CD14-positive monocyte (primary cell): ENCODE data around the gene TRIM62. TPM values are rescaled to one million over a fixed set of nuclear protein-coding genes. Genes with fewer than 3 reads are reported as not detected.
A peak's percentile ranks its signal among the peaks of the same experiment; 100 is the strongest.

ENCODE experiments used
- DNase-seq, 3 donors: peaks; one replicate each; pipeline ENCODE4 v3.0.0-alpha.2; 2011 to 2022
- H2AFZ ChIP-seq: 2 replicates; pipeline ENCODE4 v1.6.0; 2012; ENCODE audit warnings: mild to moderate bottlenecking, low read depth, low read length, inconsistent platforms; ENCODE audit not compliant: insufficient read depth, poor library complexity, severe bottlenecking
- H3K27ac ChIP-seq, 2 donors: 1 replicate in 1 of 2; 2 replicates in 1 of 2; pipeline ENCODE4 v1.5.1; 2012 to 2013; ENCODE audit warnings: low read length in 2 of 2, control low read depth in 1 of 2, inconsistent platforms in 1 of 2, low read depth in 1 of 2, mild to moderate bottlenecking in 1 of 2
- H3K27me3 ChIP-seq, 2 donors: one replicate each; pipeline versions ENCODE4 v1.6.0 to v1.6.1; 2011 to 2013; ENCODE audit warnings: low read length in 2 of 2; ENCODE audit not compliant: control insufficient read depth in 2 of 2, insufficient read depth in 2 of 2
- H3K36me3 ChIP-seq, 2 donors: replicated peaks in 1 of 2; 1 replicate in 1 of 2; 2 replicates in 1 of 2; pipeline versions ENCODE4 v1.5.1 to v1.6.1; 2012 to 2013; ENCODE audit warnings: low read length in 2 of 2, control low read depth in 1 of 2, inconsistent platforms in 1 of 2, mild to moderate bottlenecking in 1 of 2; ENCODE audit not compliant: insufficient read depth in 2 of 2, control insufficient read depth in 1 of 2
- H3K4me1 ChIP-seq, 2 donors: 1 replicate in 1 of 2; 2 replicates in 1 of 2; pipeline versions ENCODE4 v1.5.1 to v1.6.1; 2012 to 2013; ENCODE audit warnings: low read length in 2 of 2, control low read depth in 1 of 2, inconsistent platforms in 1 of 2, mild to moderate bottlenecking in 1 of 2, moderate library complexity in 1 of 2; ENCODE audit not compliant: insufficient read depth in 2 of 2, control insufficient read depth in 1 of 2
- H3K4me2 ChIP-seq: replicated peaks from 2 replicates; pipeline ENCODE3; 2012; ENCODE audit warnings: low read length, moderate library complexity, mild to moderate bottlenecking; ENCODE audit not compliant: poor library complexity, severe bottlenecking; ENCODE audit errors: extremely low read depth
- H3K4me3 ChIP-seq, 3 experiments: fragments of 200-600 bp in 1 of 3; sonication (generic) in 1 of 3; replicated peaks in 1 of 3; 1 replicate in 2 of 3; 2 replicates in 1 of 3; pipeline ENCODE4 v1.5.1; 2011 to 2013; ENCODE audit warnings: low read length in 3 of 3, mild to moderate bottlenecking in 3 of 3, control low read depth in 2 of 3, low read depth in 2 of 3, inconsistent platforms in 1 of 3, moderate library complexity in 1 of 3
- H3K79me2 ChIP-seq: 2 replicates; pipeline ENCODE4 v1.6.0; 2012; ENCODE audit warnings: mild to moderate bottlenecking, control low read depth, inconsistent platforms, low read length, moderate library complexity; ENCODE audit not compliant: insufficient read depth
- H3K9ac ChIP-seq: 2 replicates; pipeline ENCODE4 v1.6.0; 2017; ENCODE audit warnings: low read length, mild to moderate bottlenecking; ENCODE audit not compliant: insufficient read depth, poor library complexity, severe bottlenecking
- H3K9me3 ChIP-seq, 2 donors: replicated peaks in 1 of 2; 1 replicate in 1 of 2; 2 replicates in 1 of 2; pipeline versions ENCODE4 v1.5.1 to v1.6.1; 2012 to 2013; ENCODE audit warnings: low read length in 2 of 2, control low read depth in 1 of 2; ENCODE audit not compliant: control insufficient read depth in 1 of 2, insufficient read depth in 1 of 2
- H4K20me1 ChIP-seq: 2 replicates; pipeline ENCODE4 v1.6.0; 2012; ENCODE audit warnings: mild to moderate bottlenecking, low read length, control low read depth, moderate library complexity; ENCODE audit not compliant: insufficient read depth
- H3K27ac Mint-ChIP-seq, 7 donors: one replicate each; pipeline ENCODE4 v1.8.0; 2020; ENCODE audit warnings: mild to moderate bottlenecking in 7 of 7, mixed read lengths in 7 of 7, moderate library complexity in 6 of 7, inconsistent platforms in 2 of 7
- H3K27me3 Mint-ChIP-seq, 3 donors: one replicate each; pipeline ENCODE4 v1.8.0; 2021 to 2022; ENCODE audit warnings: low read depth in 3 of 3, mild to moderate bottlenecking in 3 of 3, mixed read lengths in 3 of 3, moderate library complexity in 3 of 3, inconsistent platforms in 1 of 3
- H3K36me3 Mint-ChIP-seq, 2 donors: one replicate each; pipeline ENCODE4 v1.8.0; 2020; ENCODE audit warnings: mixed read lengths in 2 of 2, inconsistent platforms in 1 of 2, mild to moderate bottlenecking in 1 of 2
- H3K4me1 Mint-ChIP-seq: one replicate; pipeline ENCODE4 v1.8.0; 2020; ENCODE audit warnings: mild to moderate bottlenecking, mixed read lengths
- H3K4me3 Mint-ChIP-seq, 2 donors: one replicate each; pipeline ENCODE4 v1.8.0; 2020; ENCODE audit warnings: mild to moderate bottlenecking in 2 of 2, mixed read lengths in 2 of 2, moderate library complexity in 1 of 2
- H3K9me3 Mint-ChIP-seq, 7 donors: one replicate each; pipeline ENCODE4 v1.8.0; 2020 to 2022; ENCODE audit warnings: mixed read lengths in 7 of 7, mild to moderate bottlenecking in 6 of 7, moderate library complexity in 6 of 7, inconsistent platforms in 2 of 7
- CTCF ChIP-seq: fragments of 200-600 bp; IDR thresholded peaks from one replicate; pipeline ENCODE4 v1.8.0; 2022; ENCODE audit warnings: antibody characterized with exemption, mild to moderate bottlenecking
- WGBS: methylation state at CpG from one replicate; pipeline ENCODE4 v1.1.5; 2013; ENCODE audit warnings: missing lambda C conversion rate; ENCODE audit not compliant: insufficient coverage; 5-methylcytosine and 5-hydroxymethylcytosine counted together
- intact Hi-C, 2 donors: fragments of 100-400 bp; cut with micrococcal nuclease; formaldehyde crosslinking; loops; one replicate each; pipeline versions ENCODE4 v1.15.0 to v1.15.1; 2023
- polyA plus RNA-seq, 3 donors: library from polyadenylated mRNA; depleted of rRNA in 1 of 3; unstranded in 2 of 3; stranded (reverse) in 1 of 3; fragments of 300-500 nt in 2 of 3; fragments of >200 nt in 1 of 3; fragmentation: Illumina TruSeq in 2 of 3; gene quantifications; 1 replicate in 2 of 3; 2 replicates in 1 of 3; pipeline ENCODE4 v1.2.3, GENCODE V29; 2012 to 2021

The TRIM62 gene
- polyA plus RNA-seq, 3 donors, result 1.7 to 8.1 (median 2.1) TPM

- Histone ChIP-seq H3K36me3 (peaks cover 0 to 6% of the 10 kb centered on the region in 2 donors), H3K4me2 (peak overlapping the region; percentile 100), H3K4me1 (peaks cover 11 to 23% of the 10 kb centered on the region in 2 donors), H3K9ac (peak overlapping the region; percentile 54), H3K27ac (peak overlapping the region in 1 of 2 donors; percentile 18), H3K4me3 (peak overlapping the region; percentile 74 to 92 (median 76)), H2AFZ (peak overlapping the region; percentile 80), H3K27me3 (peaks cover 9 to 14% of the 10 kb centered on the region in 2 donors), H3K79me2 (no peaks in the 10 kb centered on the region), H4K20me1 (peaks cover 34% of the 10 kb centered on the region), H3K9me3 (no peaks in the 10 kb centered on the region)
- intact Hi-C loops, result loop anchor here in 1 of 2 donors (10.0 kb wide), 1 partner anchor 56 kb away; no protein-coding TSS in a partner anchor
- WGBS, result under 1% methylated on average over 82 of the region's 90 CpGs
- peaks cover 24% of the 10 kb centered on the region for H3K4me1 Mint-ChIP-seq
- DNase-seq, result peak in 2 of 3 donors; percentile 11 to 17
- H3K4me3 Mint-ChIP-seq, result peak overlapping the region; percentile 86 to 89
- H3K36me3 Mint-ChIP-seq, result peaks cover 6 to 7% of the 10 kb centered on the region in 2 donors
- TF ChIP-seq CTCF, result no peak
- peak overlapping the region in 5 of 7 donors; percentile 48 to 75 (median 56) for H3K27ac Mint-ChIP-seq
- peaks cover 13 to 26% (median 14%) of the 10 kb centered on the region in 3 donors for H3K27me3 Mint-ChIP-seq
- peaks cover 0 to 2% (median 0%) of the 10 kb centered on the region in 7 donors for H3K9me3 Mint-ChIP-seq
These were observed 642 bp downstream of the TRIM62 start for GRCh38 chr1:33180911-33181890.

- peak overlapping the region; percentile 86 to 89 for H3K4me3 Mint-ChIP-seq
- Histone ChIP-seq H3K4me3 (peak overlapping the region in 1 of 3 experiments; percentile 92), H3K4me1 (peaks cover 11 to 23% of the 10 kb centered on the region in 2 donors), H3K27me3 (peaks cover 9 to 14% of the 10 kb centered on the region in 2 donors), H3K9ac (no peak overlapping the region), H3K36me3 (peaks cover 0 to 6% of the 10 kb centered on the region in 2 donors), H2AFZ (peak overlapping the region; percentile 80), H3K79me2 (no peaks in the 10 kb centered on the region), H4K20me1 (peaks cover 41% of the 10 kb centered on the region), H3K4me2 (peak overlapping the region; percentile 100), H3K9me3 (no peaks in the 10 kb centered on the region), H3K27ac (no peak overlapping the region)
- peaks cover 12 to 25% (median 13%) of the 10 kb centered on the region in 3 donors for H3K27me3 Mint-ChIP-seq
- intact Hi-C loops, result loop anchor here in 1 of 2 donors (10.0 kb wide), 1 partner anchor 56 kb away; no protein-coding TSS in a partner anchor
- H3K4me1 Mint-ChIP-seq, result peaks cover 24% of the 10 kb centered on the region
- H3K9me3 Mint-ChIP-seq, result peaks cover 0 to 2% (median 0%) of the 10 kb centered on the region in 7 donors
- no peak for TF ChIP-seq CTCF
- peaks cover 7 to 14% of the 10 kb centered on the region in 2 donors for H3K36me3 Mint-ChIP-seq
- peak overlapping the region in 3 of 7 donors; percentile 56 to 81 (median 63) for H3K27ac Mint-ChIP-seq
- peak; percentile 81 to 82 (median 82) for DNase-seq
- 36% methylated on average over 22 of the region's 28 CpGs for WGBS
These were observed 1.5 kb downstream of the TRIM62 start for GRCh38 chr1:33180226-33180910.
